ENCODE data around the gene CACNG7.

The CACNG7 gene

DNA sequence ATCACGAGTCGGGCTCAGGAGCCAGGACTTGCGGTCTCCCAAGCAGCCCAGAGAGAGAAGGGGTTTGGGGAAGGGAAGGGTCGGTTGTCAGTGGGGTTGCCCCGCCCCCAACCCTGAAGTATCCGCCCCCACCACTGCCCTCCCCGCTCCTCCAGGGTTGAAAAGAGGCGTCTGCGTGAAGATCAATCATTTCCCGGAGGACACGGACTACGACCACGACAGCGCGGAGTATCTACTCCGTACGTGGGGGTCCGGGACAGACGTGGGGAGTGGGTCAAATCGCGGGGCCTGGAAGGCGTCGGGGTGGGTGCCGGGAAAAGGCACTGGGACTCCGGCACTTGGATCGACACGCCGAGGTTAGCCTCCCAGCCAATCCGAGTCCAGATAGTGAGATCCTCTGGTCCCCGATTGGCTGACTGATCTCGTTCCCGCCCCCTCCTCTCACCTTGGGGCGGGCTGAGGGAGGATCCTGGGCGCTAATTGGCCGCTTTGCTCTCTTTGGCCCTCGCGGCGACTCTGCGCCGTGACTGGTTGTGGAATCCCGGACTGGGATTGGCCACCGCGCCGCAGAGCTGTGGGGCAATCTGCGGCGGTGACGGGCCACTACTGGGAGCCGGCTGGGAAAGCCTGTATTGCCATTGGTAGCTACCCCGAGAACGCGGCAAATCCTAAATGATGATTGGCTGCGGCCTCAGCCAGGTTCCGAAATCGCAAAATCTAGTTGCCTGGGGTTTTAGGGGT lies 69.1 kb downstream of the CACNG7 start:
- H3K9me3 ChIP-seq = no peaks in the 10 kb centered on the region
- no peak overlapping the region for H3K27ac ChIP-seq
- H3K4me3 ChIP-seq (ENCODE audit: low read depth in 1 of 2, low read length in 1 of 2) = peak overlapping the region in 1 of 2 experiments; percentile 51
- peaks cover 11 to 29% of the 10 kb centered on the region in 2 experiments for H3K4me1 ChIP-seq (ENCODE audit: control insufficient read depth in 1 of 2, insufficient read depth in 1 of 2, low read depth in 1 of 2, low read length in 1 of 2)
- no peaks in the 10 kb centered on the region for H3K36me3 ChIP-seq
- H3K27me3 ChIP-seq = peaks cover 98% of the 10 kb centered on the region
- TF ChIP-seq, protein P1, sequence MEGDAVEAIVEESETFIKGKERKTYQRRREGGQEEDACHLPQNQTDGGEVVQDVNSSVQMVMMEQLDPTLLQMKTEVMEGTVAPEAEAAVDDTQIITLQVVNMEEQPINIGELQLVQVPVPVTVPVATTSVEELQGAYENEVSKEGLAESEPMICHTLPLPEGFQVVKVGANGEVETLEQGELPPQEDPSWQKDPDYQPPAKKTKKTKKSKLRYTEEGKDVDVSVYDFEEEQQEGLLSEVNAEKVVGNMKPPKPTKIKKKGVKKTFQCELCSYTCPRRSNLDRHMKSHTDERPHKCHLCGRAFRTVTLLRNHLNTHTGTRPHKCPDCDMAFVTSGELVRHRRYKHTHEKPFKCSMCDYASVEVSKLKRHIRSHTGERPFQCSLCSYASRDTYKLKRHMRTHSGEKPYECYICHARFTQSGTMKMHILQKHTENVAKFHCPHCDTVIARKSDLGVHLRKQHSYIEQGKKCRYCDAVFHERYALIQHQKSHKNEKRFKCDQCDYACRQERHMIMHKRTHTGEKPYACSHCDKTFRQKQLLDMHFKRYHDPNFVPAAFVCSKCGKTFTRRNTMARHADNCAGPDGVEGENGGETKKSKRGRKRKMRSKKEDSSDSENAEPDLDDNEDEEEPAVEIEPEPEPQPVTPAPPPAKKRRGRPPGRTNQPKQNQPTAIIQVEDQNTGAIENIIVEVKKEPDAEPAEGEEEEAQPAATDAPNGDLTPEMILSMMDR (IDR thresholded peaks at IDR 0.05) = no peak

DNA sequence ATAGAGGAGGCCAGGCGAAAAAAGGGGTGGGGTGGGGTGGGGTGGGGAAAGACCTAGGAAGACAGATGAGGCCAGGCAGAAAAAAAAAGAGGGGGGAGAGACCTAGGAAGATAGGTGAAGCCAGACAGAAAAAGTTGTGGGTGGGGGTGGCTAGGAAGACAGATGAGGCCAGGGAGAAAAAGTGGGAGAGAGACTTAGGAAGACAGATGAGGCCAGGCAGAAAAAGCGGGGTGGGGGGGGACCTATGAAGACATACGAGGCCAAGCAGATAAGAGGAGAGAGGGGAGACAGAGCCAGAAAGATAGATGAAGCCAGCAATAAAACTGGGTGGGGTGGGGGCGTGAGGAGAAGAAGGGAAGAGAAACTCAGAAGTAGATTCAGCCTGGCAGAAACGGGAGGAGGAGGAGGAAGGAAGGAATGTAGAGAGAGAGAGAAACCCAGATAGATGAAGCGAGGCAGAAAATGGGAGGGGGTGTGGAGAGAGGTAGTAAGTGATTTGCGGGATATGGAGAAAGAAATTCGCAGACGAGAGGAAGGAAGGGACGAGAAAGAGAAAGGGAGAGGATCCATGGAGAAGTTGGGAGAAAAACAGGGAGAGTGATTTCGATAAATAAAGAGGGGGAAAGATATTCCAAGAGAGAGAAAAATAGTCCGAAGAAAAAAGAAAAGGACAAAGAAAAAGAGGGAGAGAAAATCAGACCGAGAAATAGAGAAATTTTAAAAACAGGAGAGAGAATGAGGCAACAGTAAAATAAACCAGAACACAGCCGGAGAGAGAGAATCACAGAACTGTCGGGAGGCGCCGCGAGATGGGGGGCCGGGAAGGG lies 70.1 kb downstream of the CACNG7 start:
- no peak overlapping the region for H3K27ac ChIP-seq
- peaks cover 11 to 29% of the 10 kb centered on the region in 2 experiments for H3K4me1 ChIP-seq (ENCODE audit: control insufficient read depth in 1 of 2, insufficient read depth in 1 of 2, low read depth in 1 of 2, low read length in 1 of 2)
- no peaks in the 10 kb centered on the region for H3K9me3 ChIP-seq
- peak overlapping the region in 1 of 2 experiments; percentile 48 for H3K4me3 ChIP-seq (ENCODE audit: low read depth in 1 of 2, low read length in 1 of 2)
- no peaks in the 10 kb centered on the region for H3K36me3 ChIP-seq
- TF ChIP-seq, protein P1 (IDR thresholded peaks at IDR 0.05) = no peak
- H3K27me3 ChIP-seq = peaks cover 98% of the 10 kb centered on the region

DNA sequence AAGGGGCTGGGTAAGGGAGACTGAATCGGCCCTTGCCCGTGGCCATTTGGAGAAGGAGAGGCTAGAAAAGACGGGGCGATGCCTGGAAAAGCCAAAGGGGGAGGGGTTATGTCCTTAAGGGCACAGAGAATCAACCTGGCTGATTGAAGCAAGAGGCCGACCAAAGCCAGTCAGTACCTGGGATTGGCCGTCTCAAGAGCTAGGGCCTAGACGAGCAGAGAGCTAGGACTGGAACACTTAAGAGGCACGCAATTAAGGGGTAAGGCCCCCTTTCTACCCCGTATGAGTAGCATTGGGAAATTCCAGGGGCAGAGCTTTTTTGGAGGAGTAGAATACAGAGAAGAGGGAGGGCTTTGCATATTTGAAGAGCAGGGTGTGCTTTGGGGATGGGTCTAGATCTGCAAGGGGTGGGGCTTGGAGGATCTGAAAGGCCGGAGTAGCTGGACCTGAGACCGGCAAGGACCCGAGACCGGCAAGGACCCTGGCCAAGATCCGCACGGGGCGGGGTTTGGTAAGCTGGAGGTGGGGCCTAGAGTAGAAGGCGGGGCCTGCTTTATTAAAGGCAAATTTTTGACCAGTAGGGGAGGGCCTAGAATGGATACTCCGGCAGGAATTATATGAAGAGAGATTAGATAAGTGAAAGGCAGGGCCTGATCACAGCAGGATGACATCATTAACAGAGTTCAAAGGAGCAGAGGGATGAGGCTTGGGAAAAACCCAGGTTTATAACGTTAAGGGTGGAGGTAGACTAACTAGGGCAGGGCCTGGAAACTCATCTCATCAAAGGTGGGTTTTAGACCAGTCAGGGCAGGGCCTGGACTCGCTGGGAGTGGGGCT lies 71.7 kb downstream of the CACNG7 start:
- TF ChIP-seq, protein P1 (IDR thresholded peaks at IDR 0.05) = no peak
- Histone ChIP-seq H3K36me3 (no peaks in the 10 kb centered on the region), H3K27me3 (peaks cover 98% of the 10 kb centered on the region), H3K4me1 (ENCODE audit: control insufficient read depth in 1 of 2, insufficient read depth in 1 of 2, low read depth in 1 of 2, low read length in 1 of 2) (peaks cover 11 to 29% of the 10 kb centered on the region in 2 experiments), H3K4me3 (ENCODE audit: low read depth in 1 of 2, low read length in 1 of 2) (peak overlapping the region in 1 of 2 experiments; percentile 48), H3K9me3 (no peaks in the 10 kb centered on the region), H3K27ac (no peak overlapping the region)

DNA sequence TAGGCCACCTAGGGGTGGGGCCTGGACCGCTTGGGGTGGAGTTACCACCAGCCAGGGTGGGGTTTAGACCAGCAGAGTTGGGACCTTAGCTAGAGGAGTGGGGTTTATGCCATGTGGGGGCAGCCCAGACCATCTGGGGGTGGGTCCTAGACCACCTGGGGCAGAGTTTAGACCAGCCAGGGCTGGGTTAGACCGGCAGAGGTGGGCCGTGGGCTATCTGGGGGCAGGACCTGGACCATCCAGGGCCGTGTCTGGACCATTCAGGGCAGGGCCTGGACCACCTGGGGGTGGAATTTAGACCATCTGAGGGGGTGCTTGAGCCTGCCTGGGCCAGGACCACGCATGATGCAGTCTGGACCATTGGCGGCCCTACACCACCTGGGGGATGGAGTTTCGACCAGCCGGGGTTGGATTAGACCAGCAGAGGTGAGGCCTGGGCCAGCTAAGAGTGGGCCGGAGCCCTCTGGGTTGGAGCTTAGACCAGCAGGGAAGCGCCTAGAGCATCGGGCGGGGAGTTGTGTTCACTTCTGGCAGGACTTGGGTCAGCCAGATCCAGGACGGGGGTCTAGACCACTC lies 72.4 kb downstream of the CACNG7 start:
- Histone ChIP-seq H3K4me3 (ENCODE audit: low read depth in 1 of 2, low read length in 1 of 2) (no peak overlapping the region), H3K27me3 (peaks cover 98% of the 10 kb centered on the region), H3K36me3 (no peaks in the 10 kb centered on the region), H3K9me3 (no peaks in the 10 kb centered on the region), H3K27ac (no peak overlapping the region), H3K4me1 (ENCODE audit: control insufficient read depth in 1 of 2, insufficient read depth in 1 of 2, low read depth in 1 of 2, low read length in 1 of 2) (peaks cover 11 to 29% of the 10 kb centered on the region in 2 experiments)
- TF ChIP-seq, protein P1 (IDR thresholded peaks at IDR 0.05) = no peak

DNA sequence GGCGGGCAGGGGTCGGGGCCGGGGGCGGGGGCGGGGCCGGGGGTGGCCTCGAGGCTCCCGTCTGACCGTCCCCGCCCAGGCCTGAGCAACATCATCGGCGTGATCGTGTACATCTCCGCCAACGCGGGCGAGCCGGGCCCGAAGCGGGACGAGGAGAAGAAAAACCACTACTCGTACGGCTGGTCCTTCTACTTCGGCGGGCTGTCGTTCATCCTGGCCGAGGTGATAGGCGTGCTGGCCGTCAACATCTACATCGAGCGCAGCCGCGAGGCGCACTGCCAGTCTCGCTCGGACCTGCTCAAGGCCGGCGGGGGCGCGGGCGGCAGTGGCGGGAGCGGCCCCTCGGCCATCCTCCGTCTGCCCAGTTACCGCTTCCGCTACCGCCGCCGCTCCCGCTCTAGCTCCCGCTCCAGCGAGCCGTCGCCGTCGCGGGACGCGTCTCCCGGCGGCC lies 72.9 kb downstream of the CACNG7 start:
- H3K36me3 ChIP-seq = no peaks in the 10 kb centered on the region
- TF ChIP-seq, protein P1 (IDR thresholded peaks at IDR 0.05) = no peak
- peaks cover 11 to 29% of the 10 kb centered on the region in 2 experiments for H3K4me1 ChIP-seq (ENCODE audit: control insufficient read depth in 1 of 2, insufficient read depth in 1 of 2, low read depth in 1 of 2, low read length in 1 of 2)
- H3K27ac ChIP-seq = no peak overlapping the region
- H3K9me3 ChIP-seq = no peaks in the 10 kb centered on the region
- H3K4me3 ChIP-seq (ENCODE audit: low read depth in 1 of 2, low read length in 1 of 2) = peak overlapping the region in 1 of 2 experiments; percentile 51
- H3K27me3 ChIP-seq = peaks cover 98% of the 10 kb centered on the region

Measured in neutrophil (primary cell).